ENCODE data around the gene UGT1A10.
"Not testable (repeated sequence)": the region's sequence is repeated elsewhere in the genome, so short reads cannot be mapped to it uniquely, and the experiment has no call there.

Gene UGT1A10

DNA sequence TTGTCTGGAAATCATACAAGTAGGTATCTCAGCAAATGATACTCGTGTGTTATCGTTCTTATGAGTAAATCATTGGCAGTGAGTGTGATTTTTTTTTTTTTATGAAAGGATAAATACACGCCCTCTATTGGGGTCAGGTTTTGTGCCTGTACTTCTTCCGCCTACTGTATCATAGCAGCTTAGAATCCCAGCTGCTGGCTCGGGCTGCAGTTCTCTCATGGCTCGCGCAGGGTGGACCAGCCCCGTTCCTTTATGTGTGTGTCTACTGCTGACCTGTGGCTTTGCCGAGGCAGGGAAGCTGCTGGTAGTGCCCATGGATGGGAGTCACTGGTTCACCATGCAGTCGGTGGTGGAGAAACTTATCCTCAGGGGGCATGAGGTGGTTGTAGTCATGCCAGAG is at the start of gene UGT1A10:
TSS of gene UGT1A10 (plus strand) at position 143 of the 400 bp plus-strand sequence. CDS start at position 218, 75 bp downstream.
- not testable (repeated sequence) for DNase-seq

DNA sequence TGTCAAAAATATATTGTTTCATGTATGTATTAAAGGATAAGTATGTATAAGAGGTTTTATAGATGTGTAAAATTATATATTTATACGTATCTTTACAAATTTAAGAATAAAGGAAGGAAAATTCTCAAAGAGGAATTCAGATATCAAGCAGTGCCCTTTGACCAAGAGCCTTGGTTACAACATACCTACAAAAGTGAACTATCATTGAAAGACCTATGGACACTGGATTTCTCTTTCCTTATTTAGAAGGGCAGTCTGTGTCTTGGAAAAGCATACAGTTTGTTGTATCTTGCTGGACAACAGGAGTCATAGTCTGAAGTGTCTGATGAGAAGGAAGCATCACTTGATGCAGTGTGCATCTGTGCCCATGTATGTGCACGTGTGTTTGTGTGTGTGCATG is 47.8 kb upstream of the UGT1A10 start:
- no peak for DNase-seq

DNA sequence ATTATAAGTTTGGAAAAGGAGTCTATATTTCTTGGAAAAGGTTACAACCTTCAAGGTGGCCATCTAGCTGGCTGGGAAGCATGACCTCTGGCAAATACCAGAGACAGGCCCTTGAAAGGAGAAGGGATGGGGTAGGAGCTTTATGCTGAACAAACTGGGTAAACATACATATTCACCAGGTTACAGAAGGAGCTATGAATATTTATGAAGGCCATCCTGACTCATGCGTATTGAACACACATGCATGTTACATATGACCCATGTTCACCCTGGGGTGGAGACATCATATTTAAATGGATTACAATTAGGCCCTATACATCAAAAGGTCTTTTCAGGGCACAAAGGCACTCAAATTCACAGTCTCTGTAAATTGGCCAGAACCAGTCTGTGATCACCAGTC is 43.5 kb upstream of the UGT1A10 start:
- not testable (repeated sequence) for DNase-seq

DNA sequence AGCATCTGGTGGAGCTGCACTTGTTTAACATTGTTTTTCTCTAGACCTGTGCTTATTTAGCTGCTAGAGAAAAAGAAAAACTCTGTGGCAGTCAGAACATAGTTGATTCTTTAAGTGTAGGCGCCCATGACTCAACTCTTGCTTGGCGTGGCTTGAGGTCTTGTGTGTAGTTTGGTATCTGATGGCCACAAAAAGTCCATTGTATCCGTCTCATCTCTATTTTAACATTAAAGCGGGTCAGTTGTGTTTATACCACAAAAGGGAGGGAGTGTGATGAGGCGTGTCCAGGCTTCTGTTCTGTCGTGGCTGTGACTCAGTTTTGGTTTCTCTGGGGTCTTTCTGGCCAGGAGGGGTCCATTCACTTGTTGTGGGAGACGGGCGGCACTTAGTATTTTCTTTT is 43.0 kb upstream of the UGT1A10 start:
- DNase-seq, result no peak

DNA sequence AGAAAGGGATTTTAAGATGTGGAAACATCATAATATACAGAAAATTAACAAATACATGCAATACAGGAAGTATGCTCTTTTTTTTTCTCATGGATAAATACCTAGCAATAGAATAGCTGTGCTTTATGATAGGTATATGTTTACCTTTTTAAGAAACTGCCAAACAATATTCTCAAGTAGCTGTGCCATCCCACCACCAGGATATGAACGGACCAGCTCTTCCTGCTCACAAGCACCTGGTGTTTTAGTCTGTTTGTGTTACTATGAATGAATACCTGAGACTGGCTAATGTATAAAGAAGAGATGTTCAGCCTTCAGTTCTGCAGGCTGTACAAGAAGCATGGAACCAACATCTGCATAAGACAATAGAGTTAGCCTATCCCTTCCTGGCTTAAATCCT is 38.7 kb upstream of the UGT1A10 start:
- no peak for DNase-seq

DNA sequence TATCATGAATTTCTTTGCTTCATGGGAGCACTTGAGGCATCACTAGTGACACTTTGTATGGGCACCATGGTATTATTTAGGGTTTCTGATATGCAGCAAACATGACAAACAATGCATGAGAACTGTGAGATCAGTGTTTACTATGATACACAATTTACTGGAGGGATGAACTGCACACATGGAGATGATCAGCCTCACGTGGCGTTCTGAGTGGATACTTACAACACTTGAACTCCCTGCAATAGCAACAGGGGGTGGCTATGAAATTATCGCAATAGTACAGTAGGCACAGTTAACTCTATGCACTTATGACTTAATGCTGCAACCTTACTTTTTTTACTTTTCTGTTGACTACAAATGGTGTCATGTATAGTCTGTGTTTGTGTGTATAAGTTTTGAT is 37.3 kb upstream of the UGT1A10 start:
- no peak for DNase-seq

DNA sequence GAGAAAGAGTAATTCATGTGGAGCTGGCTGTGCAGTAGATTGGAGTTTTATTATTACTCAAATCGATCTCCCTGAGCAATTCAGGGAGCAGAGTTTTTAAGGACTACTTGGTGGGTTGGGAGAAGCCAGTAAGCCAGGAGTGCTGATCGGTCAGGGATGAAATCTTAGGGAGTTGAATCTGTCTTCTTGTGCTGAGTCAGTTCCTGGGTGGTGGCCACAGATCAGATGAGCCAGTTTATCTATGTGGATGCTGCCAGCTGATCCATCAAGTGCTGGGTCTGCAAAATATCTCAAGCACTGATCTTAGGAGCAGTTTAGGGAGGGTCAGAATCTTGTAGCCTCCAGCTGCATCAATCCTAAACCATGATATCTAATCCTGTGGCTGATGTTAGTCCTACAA is 35.9 kb upstream of the UGT1A10 start:
- DNase-seq, result no peak

DNA sequence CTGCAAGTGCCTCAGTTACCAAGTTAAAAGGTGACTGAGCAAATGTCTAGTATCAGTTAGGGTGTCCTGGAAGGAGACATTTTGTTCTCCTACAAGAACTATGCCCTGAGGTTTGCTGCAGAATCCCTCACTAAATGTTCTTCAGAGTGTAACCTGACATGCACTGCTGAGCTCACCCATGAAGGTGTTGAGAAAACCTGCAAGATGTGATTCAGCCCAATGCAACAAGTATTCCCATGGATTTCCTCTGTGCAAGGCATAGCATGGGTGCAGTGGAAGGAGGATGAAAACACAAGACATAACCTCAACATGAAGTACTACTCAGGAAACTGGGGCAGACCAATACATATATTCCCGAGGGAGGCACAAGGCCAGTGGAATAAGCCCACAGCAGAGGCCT is 34.2 kb upstream of the UGT1A10 start:
- no peak for DNase-seq

DNA sequence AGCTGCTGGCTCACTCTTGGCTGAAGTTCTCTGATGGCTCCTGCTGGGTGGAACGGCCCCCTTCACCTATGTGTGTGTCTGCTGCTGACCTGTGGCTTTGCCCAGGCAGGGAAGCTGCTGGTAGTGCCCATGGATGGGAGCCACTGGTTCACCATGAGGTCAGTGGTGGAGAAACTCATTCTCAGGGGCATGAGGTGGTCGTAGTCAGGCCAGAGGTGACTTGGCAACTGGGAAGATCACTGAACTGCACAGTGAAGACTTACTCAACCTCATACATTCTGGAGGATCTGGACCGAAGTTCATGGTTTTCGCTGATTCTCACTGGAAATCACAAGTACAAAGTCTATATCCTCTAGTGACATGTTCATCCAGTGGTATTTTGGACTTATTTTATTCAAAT is 32.7 kb upstream of the UGT1A10 start:
- no peak for DNase-seq

DNA sequence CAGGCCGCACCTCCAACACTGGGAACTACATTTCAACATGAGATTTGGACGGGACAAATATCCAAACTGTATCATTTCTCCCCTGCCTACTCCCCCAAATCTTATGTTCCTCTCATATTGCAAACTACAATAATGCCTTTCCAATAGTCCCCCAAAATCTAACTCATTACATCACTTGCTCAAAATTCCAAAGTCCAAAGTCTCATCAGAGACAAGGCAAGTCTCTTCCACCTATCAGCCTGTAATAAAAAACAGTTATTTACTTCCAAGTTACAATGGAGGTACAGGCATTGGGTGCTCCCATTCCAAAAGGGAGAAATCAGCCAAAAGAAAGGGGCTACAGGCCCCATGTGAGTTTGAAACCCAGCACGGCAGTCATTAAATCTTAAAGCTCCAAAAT is 31.4 kb upstream of the UGT1A10 start:
- no peak for DNase-seq

DNA sequence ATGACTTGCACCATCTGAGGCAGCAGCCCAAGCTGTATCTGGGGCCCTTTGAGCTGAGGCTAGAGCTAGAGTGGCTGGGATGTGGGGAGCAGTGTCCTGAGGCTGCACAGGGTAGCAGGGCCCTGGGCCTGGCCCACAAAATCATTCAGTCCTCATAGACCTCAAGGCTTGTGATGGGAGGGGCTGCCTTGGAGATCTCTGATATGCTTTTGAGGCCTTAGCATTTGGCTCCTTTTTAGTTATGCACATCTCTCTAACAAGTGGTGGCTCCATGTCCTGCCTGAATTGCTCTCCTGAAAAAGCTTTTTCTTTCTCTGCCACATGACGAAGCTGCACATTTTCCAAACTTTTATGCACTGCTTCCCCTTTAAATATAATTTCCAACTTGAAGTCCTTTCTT is 30.6 kb upstream of the UGT1A10 start:
- no peak for DNase-seq

DNA sequence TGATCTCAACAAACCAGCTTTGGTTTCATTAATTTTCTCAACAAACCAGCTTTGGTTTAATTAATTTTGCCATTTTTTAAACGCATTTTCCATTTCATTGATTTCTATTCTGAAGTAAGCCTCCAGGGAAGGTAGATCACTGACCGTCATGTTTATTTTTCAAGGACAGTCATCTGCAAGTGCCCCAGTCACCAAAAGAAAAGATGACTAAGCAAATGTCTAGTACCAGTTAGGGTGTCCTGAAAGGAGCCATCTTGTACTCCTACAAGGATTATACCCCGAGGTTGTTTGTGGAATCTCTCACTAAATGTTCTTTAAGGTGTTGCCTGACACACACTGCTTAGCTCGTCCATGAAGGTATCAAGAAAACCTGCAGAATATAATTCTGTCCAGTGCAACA is 25.0 kb upstream of the UGT1A10 start:
- DNase-seq, result no peak

DNA sequence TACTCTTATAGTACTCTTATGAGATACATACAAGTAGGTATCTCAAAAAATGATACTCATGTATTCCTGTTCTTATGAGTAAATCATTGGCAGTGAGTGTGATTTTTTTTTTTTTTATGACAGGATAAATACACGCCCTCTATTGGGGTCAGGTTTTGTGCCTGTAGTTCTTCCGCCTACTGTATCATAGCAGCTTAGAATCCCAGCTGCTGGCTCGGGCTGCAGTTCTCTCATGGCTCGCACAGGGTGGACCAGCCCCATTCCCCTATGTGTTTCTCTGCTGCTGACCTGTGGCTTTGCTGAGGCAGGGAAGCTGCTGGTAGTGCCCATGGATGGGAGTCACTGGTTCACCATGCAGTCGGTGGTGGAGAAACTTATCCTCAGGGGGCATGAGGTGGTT is 18.8 kb upstream of the UGT1A10 start, which contains the start of gene UGT1A8:
TSS of gene UGT1A8 (plus strand) at position 158 of the 400 bp plus-strand sequence. CDS start at position 233, 75 bp downstream.
- DNase-seq, result not testable (repeated sequence)

DNA sequence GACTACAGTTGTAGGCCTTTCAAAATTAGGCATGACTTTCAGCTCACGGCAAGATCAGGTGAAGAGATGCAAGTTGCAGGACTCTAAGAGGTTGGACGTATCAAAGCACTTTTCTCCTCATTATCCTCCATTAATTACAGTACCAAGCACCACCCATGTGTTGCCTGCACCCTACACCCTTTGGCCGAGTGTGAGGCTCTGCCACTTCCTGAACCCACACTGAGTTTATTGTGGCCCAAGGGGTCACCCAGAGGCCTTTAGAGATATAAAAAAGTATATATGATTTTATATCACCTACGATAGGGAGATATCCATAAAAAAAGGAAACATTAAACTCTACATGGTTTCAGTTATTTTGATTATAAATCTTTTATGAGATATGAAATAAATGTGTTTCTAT is 16.0 kb upstream of the UGT1A10 start:
- DNase-seq, result no peak

DNA sequence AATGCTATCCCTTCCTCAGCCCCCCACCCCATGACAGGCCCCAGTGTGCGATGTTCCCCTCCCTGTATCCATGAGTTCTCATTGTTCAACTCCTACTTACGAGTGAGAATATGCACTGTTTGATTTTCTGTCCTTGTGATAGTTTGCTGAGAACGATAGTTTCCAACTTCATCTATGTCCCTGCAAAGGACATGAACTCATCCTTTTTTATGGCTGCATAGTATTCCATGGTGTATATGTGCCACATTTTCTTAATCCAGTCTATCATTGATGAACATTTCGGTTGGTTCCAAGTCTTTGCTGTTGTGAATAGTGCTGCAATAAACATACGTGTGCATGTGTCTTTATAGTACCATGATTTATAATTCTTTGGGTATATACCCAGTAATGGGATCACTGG is 14.4 kb upstream of the UGT1A10 start:
- not testable (repeated sequence) for DNase-seq

DNA sequence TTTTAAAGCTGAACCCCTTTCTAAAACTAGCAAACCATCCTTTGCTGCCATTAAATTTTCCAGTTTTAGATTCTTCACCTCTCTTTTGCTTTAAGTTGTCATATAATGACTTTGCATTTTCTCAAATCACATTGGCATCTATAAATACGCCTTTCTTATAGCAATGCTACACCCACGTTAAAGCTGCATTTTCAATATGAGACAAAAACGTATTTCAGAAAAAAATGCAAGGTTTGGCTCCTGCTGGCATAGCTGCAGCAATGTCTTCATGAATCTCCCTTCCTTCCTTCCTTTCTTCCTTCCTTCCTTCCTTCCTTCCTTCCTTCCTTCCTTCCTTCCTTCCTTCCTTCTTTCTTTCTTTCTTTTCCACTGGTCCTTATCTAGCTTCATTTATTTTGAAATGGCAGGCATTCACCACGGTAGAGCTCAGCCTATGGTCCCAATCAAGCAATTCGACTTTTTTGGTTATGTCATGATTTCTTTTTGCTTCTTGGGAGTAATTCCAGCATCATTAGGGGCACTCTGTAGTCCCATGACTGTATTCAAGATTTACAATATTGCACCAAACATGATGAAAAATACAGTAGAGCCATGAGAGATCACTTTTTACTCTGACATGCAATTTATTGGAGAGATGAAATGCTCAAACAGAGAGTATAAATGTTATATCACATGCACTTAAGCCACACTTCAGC is 8.8 kb upstream of the UGT1A10 start:
- DNase-seq, result no peak

DNA sequence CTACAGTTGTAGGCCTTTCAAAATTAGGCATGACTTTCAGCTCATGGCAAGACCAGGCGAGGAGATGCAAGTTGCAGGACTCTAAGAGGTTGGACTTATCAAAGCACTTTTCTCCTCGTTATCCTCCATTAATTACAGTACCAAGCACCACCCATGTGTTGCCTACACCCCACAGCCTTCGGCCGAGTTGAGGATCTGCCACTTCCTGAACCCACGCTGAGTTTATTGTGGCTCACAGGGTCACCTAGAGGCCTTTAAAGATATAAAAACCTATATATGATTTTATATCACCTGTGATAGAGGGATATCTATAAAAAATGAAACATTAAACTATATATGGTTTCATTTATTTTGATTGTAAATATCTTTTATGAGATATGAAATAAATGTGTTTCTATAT is 2.6 kb downstream of the UGT1A10 start:
- DNase-seq, result no peak

DNA sequence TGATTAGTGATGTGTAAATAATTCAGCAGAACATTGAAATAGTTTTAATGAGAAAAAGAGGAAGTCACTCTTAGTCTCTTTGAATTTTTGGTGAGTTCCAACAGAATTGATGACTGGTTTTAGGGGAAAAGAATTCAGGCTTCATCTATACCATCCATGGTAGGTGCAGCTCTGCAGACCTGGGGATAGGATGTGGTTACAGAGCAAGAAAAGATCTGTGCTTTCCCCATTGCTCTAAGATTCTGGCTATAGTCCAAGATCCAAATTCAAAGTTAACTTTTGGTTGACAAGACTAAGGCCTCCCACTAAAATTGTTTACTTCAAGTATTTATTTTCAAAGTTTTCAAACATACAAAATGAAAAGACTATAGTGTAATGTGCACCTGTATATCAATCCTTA is 3.6 kb downstream of the UGT1A10 start:
- DNase-seq, result no peak

DNA sequence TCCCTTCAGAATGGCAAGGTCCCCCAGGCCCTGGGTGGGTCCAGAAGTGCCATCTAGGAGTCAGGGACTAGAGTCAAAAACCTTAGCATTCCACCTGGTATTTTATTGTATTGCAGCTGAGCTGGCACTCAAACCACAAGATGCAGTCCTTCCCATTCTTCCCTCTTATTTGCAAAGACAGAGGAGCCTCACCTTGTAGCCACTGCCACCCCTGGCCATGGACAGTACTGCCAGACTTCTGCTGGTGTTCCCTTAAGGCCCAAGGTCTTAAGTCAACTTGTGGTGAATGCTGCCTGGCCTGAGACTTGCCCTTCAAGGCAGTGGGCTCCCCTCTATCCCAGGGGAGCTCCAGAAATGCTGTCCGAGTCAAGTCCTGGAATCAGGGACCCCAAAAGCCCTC is 6.9 kb downstream of the UGT1A10 start:
- DNase-seq, result no peak

DNA sequence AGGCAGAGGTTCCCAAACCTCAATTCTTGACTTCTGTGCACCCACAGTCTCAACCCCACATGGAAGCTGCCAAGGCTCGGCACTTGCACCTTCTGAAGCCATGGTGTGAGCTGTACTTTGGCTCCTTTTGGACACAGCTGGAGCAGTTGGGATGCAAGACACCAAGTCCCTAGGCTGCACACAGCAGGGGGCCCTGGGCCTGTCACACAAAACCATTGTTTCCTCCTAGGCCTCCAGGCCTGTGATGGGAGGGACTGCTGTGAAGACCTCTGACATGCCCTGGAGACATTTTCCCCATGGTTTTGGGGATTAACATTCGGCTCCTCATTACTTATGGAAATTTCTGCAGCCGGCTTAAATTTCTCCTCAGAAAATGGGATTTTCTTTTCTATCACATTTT is 9.8 kb downstream of the UGT1A10 start:
- not testable (repeated sequence) for DNase-seq

DNA sequence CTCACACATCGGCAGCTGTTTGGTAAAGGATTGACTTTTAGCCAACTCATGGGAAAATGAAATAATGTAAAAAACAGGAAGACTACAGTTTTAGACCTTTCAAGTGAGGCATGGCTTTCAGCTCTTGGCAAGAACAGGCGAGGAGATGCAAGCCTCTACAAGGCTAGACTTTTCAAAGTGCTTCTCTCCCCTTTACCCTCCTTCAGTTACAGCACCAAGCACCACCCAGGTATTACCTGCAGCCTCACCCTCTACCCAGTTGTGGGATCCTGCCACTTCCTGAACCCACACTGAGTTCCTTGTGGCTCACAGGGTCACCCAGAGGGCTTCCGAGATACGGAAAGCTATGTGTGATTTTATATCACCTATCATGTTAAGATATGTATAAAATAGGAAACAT is 14.7 kb downstream of the UGT1A10 start:
- no peak for DNase-seq

DNA sequence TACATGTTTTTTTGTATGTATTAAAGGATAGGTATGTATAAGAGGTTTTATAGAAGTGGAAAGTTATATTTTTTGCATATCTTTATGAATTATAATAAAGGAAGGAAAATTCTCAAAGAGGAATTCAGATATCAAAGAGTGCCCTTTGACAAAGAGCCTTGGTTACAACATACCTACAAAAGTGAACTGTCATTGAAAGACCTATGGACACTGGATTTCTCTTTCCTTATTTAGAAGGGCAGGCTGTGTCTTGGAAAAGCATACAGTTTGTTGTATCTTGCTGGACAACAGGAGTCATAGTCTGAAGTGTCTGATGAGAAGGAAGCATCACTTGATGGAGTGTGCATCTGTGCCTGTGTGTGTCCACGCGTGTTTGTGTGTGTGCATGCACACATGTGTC is 15.2 kb downstream of the UGT1A10 start:
- no peak for DNase-seq

DNA sequence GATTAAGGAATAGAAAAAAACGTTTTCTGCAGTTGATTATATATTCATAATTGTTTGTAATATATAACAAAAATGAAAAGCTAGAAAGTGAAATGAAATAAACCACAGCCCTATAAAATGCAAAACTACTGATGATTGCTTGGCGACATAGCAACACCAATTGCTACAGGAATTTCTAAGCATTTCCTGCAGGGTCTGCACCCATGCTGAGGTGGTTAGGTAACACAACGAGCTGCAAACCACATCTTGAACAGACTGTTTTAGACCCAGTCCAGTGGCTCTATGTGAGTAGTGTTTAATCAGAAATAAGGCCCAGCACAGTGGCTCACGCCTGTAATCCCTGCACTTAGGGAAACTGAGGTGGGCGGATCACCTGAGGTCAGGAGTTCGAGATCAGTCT is 18.3 kb downstream of the UGT1A10 start:
- no peak for DNase-seq

DNA sequence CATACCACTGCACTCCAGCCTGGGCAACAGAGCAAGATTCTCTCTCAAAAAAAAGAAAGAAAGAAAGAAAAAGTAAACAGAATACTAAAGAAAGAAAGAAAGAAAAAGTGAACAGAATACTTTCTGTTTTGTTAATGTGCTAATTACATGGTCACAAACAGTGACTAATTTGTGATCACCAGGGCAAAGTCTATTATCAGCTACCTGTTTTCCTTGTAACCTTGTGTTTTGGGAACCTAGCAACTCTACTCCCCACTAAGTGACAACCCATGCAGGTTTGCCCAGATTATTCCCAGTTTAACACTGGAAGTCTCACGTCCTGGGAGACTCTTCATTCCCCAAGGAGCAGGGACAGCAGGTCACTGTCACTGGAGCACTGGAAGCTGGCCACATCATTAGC is 18.8 kb downstream of the UGT1A10 start:
- DNase-seq, result no peak

DNA sequence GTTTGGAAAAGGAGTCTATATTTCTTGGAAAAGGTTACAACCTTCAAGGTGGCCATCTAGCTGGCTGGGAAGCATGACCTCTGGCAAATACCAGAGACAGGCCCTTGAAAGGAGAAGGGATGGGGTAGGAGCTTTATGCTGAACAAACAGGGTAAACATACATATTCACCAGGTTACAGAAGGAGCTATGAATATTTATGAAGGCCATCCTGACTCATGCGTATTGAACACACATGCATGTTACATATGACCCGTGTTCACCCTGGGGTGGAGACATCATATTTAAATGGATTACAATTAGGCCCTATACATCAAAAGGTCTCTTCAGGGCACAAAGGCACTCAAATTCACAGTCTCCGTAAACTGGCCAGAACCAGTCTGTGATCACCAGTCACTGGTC is 19.7 kb downstream of the UGT1A10 start:
- not testable (repeated sequence) for DNase-seq

Data from activated CD4-positive, alpha-beta T cell treated with anti-CD3 and anti-CD28 coated beads, Interleukin-10, Interleukin-2, amounts not matched to agents 100 ng/mL and 50 ng/mL, durations not matched to agents 16 hours and 8 hours (primary cell).